ENCODE results near the gene PLEK2. TPM values are rescaled to one million over a fixed set of nuclear protein-coding genes. Genes with fewer than 3 reads are reported as not detected.

PLEK2 gene
- total RNA-seq, 1 experiment from 2014 or later: 9.1 TPM

- CTCF ChIA-PET: no interaction called here
- intact Hi-C loops (cut with micrococcal nuclease; ENCODE audit: unreplicated experiment) (loop anchor here (10.0 kb wide), 1 partner anchor 89 kb away; no protein-coding TSS in a partner anchor), in situ Hi-C loops (cut with HindIII; ENCODE audit: low pct_unique_long_range_greater_than_20kb, low sequenced_read_pairs) (no loop called here)
- Histone ChIP-seq H3K27ac (ENCODE audit: low read length) (no peak overlapping the region), H3K4me1 (ENCODE audit: control insufficient read depth, insufficient read depth, low read length) (peaks cover 7% of the 10 kb centered on the region), H3K4me3 (ENCODE audit: low read depth in 2 of 2, low read length in 2 of 2) (no peak overlapping the region), H3K36me3 (ENCODE audit: control insufficient read depth, insufficient read depth, low read length) (no peaks in the 10 kb centered on the region), H3K27me3 (ENCODE audit: control insufficient read depth, insufficient read depth, low read length) (no peaks in the 10 kb centered on the region), H3K9me3 (ENCODE audit: control insufficient read depth, insufficient read depth, low read depth, low read length) (no peaks in the 10 kb centered on the region)
- DNase-seq (ENCODE audit: low read depth, low spot score) (no peak), ATAC-seq (no peak)
- TF ChIP-seq, protein P1, sequence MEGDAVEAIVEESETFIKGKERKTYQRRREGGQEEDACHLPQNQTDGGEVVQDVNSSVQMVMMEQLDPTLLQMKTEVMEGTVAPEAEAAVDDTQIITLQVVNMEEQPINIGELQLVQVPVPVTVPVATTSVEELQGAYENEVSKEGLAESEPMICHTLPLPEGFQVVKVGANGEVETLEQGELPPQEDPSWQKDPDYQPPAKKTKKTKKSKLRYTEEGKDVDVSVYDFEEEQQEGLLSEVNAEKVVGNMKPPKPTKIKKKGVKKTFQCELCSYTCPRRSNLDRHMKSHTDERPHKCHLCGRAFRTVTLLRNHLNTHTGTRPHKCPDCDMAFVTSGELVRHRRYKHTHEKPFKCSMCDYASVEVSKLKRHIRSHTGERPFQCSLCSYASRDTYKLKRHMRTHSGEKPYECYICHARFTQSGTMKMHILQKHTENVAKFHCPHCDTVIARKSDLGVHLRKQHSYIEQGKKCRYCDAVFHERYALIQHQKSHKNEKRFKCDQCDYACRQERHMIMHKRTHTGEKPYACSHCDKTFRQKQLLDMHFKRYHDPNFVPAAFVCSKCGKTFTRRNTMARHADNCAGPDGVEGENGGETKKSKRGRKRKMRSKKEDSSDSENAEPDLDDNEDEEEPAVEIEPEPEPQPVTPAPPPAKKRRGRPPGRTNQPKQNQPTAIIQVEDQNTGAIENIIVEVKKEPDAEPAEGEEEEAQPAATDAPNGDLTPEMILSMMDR (IDR thresholded peaks at IDR 0.05): no peak
- TF ChIP-seq POLR2AphosphoS5 (IDR thresholded peaks at IDR 0.05; ENCODE audit: low read depth, low read length) (no peak), SIN3A (IDR thresholded peaks at IDR 0.05; ENCODE audit: borderline replicate concordance, insufficient read depth, low read depth, low read length) (no peak)
- TF ChIP-seq, protein P2, sequence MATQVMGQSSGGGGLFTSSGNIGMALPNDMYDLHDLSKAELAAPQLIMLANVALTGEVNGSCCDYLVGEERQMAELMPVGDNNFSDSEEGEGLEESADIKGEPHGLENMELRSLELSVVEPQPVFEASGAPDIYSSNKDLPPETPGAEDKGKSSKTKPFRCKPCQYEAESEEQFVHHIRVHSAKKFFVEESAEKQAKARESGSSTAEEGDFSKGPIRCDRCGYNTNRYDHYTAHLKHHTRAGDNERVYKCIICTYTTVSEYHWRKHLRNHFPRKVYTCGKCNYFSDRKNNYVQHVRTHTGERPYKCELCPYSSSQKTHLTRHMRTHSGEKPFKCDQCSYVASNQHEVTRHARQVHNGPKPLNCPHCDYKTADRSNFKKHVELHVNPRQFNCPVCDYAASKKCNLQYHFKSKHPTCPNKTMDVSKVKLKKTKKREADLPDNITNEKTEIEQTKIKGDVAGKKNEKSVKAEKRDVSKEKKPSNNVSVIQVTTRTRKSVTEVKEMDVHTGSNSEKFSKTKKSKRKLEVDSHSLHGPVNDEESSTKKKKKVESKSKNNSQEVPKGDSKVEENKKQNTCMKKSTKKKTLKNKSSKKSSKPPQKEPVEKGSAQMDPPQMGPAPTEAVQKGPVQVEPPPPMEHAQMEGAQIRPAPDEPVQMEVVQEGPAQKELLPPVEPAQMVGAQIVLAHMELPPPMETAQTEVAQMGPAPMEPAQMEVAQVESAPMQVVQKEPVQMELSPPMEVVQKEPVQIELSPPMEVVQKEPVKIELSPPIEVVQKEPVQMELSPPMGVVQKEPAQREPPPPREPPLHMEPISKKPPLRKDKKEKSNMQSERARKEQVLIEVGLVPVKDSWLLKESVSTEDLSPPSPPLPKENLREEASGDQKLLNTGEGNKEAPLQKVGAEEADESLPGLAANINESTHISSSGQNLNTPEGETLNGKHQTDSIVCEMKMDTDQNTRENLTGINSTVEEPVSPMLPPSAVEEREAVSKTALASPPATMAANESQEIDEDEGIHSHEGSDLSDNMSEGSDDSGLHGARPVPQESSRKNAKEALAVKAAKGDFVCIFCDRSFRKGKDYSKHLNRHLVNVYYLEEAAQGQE (IDR thresholded peaks at IDR 0.05; ENCODE audit: insufficient read depth in 1 of 2, low read depth in 2 of 2, low read length in 1 of 2): no peak
- POLR2A ChIA-PET: no interaction called here
- BruUV-seq (replicated peaks): no TSS peak
These were observed 13.6 kb upstream of the PLEK2 start for GRCh38 chr14:67425608-67426007.

DNA sequence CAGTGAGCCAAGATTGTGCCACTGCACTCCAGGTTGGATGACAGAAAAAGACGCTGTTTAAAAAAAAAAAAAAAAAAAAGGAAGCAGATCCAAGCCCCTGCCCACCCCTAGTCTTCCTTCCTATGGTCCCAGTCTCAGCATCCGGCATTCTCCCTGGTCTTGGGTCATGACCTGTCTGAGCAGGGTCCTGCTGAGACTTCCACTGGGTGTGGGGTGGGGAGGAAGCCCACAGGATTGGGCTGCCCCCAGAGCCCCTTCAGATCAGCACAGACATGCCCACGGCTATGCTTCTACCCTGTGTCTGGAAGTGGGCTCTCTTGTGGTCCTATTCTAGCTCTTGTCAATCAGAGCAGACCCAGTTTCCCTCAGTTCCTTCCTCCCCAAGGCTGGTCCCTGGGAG lies 12.6 kb upstream of the PLEK2 start:
- peaks cover 7% of the 10 kb centered on the region for H3K4me1 ChIP-seq (ENCODE audit: control insufficient read depth, insufficient read depth, low read length)
- TF ChIP-seq TCF7L2 (IDR thresholded peaks at IDR 0.05; ENCODE audit: low read depth, low read length) (no peak), POLR2AphosphoS5 (IDR thresholded peaks at IDR 0.05; ENCODE audit: low read depth, low read length) (no peak), SIN3A (IDR thresholded peaks at IDR 0.05; ENCODE audit: borderline replicate concordance, insufficient read depth, low read depth, low read length) (no peak)
- TF ChIP-seq, protein P2 (IDR thresholded peaks at IDR 0.05; ENCODE audit: insufficient read depth in 1 of 2, low read depth in 2 of 2, low read length in 1 of 2): no peak
- TF ChIP-seq, protein P1 (IDR thresholded peaks at IDR 0.05): no peak
- H3K4me3 ChIP-seq (ENCODE audit: low read depth in 2 of 2, low read length in 2 of 2): no peak overlapping the region
- in situ Hi-C loops (cut with HindIII; ENCODE audit: low pct_unique_long_range_greater_than_20kb, low sequenced_read_pairs): no loop called here
- intact Hi-C loops (cut with micrococcal nuclease; ENCODE audit: unreplicated experiment): loop anchor here (10.0 kb wide), 1 partner anchor 90 kb away; no protein-coding TSS in a partner anchor
- ChIA-PET POLR2A (no interaction called here), CTCF (no interaction called here)
- no peak overlapping the region for H3K27ac ChIP-seq (ENCODE audit: low read length)
- H3K27me3 ChIP-seq (ENCODE audit: control insufficient read depth, insufficient read depth, low read length): no peaks in the 10 kb centered on the region
- DNase-seq (ENCODE audit: low read depth, low spot score): no peak
- BruUV-seq (replicated peaks): no TSS peak
- H3K9me3 ChIP-seq (ENCODE audit: control insufficient read depth, insufficient read depth, low read depth, low read length): no peaks in the 10 kb centered on the region
- no peaks in the 10 kb centered on the region for H3K36me3 ChIP-seq (ENCODE audit: control insufficient read depth, insufficient read depth, low read length)
- ATAC-seq: no peak

Data from Panc1 (cell line).